AG20443 (cell line): Measurements from ENCODE around the gene PXK.

ENCODE experiments used
- DNase-seq: peaks from one replicate; pipeline ENCODE4 v3.0.0; 2012; ENCODE audit warnings: low spot score, mixed read lengths

Gene PXK

GRCh38 chr3:58347984-58348383, 15.3 kb downstream of the PXK start:
- no peak for DNase-seq

- no peak for DNase-seq
Observed at GRCh38 chr3:58349792-58350626, 17.3 kb downstream of the PXK start.

- no peak for DNase-seq
Observed at GRCh38 chr3:58350627-58351013, 17.9 kb downstream of the PXK start.

GRCh38 chr3:58351920-58352319, 19.2 kb downstream of the PXK start:
- DNase-seq, result no peak

GRCh38 chr3:58352626-58353025, 19.9 kb downstream of the PXK start:
- DNase-seq, result no peak

GRCh38 chr3:58353722-58354553, 21.2 kb downstream of the PXK start:
- DNase-seq, result no peak

- no peak for DNase-seq
Observed at GRCh38 chr3:58355179-58355578, 22.5 kb downstream of the PXK start.

- no peak for DNase-seq
Observed at GRCh38 chr3:58356054-58356453, 23.4 kb downstream of the PXK start.

- DNase-seq, result no peak
Observed at GRCh38 chr3:58357402-58357801, 24.7 kb downstream of the PXK start.

GRCh38 chr3:58358092-58358491, 25.4 kb downstream of the PXK start:
- no peak for DNase-seq

GRCh38 chr3:58358808-58359207, 26.1 kb downstream of the PXK start:
- DNase-seq, result no peak

GRCh38 chr3:58359621-58360020, 26.9 kb downstream of the PXK start:
- no peak for DNase-seq

- no peak for DNase-seq
Observed at GRCh38 chr3:58361866-58362265, 29.2 kb downstream of the PXK start.

GRCh38 chr3:58366699-58367098, 34.0 kb downstream of the PXK start:
- no peak for DNase-seq

GRCh38 chr3:58369038-58369437, 36.3 kb downstream of the PXK start:
- DNase-seq, result no peak

- no peak for DNase-seq
Observed at GRCh38 chr3:58369876-58370275, 37.2 kb downstream of the PXK start.

GRCh38 chr3:58370407-58370806, 37.7 kb downstream of the PXK start:
- DNase-seq, result no peak

- DNase-seq, result no peak
Observed at GRCh38 chr3:58371754-58372153, 39.1 kb downstream of the PXK start.

GRCh38 chr3:58375254-58375653, 42.6 kb downstream of the PXK start:
- no peak for DNase-seq

GRCh38 chr3:58377168-58377567, 44.5 kb downstream of the PXK start:
- DNase-seq, result no peak

GRCh38 chr3:58377750-58378149, 45.1 kb downstream of the PXK start:
- DNase-seq, result no peak

- no peak for DNase-seq
Observed at GRCh38 chr3:58379351-58380073, 46.8 kb downstream of the PXK start.

GRCh38 chr3:58383476-58383875, 50.8 kb downstream of the PXK start:
- peak; percentile 45 for DNase-seq
